DND-41 (cell line): Measurements from ENCODE around the gene ANKRD6.

Experiments
- CTCF ChIP-seq: IDR thresholded peaks from 2 replicates; pipeline ENCODE4 v1.5.1; 2012; ENCODE audit warnings: borderline replicate concordance, low read length, moderate library complexity, mild to moderate bottlenecking; ENCODE audit not compliant: poor library complexity, severe bottlenecking; ENCODE audit errors: extremely low read depth
- EZH2 ChIP-seq: IDR thresholded peaks from 3 replicates; pipeline ENCODE4 v1.6.1; 2012; ENCODE audit warnings: borderline replicate concordance, low read depth, mild to moderate bottlenecking, moderate library complexity, low read length, inconsistent platforms; ENCODE audit not compliant: severe bottlenecking

GRCh38 chr6:89409461-89410035, 23.4 kb upstream of the ANKRD6 start:
- TF ChIP-seq CTCF (no peak), EZH2 (no peak)
